Erythroblast (primary cell): Measurements from ENCODE around the gene NINJ2.

Experiments
- GATA1 ChIP-seq: IDR thresholded peaks from 2 replicates; pipeline ENCODE4 v1.6.1; 2011; ENCODE audit warnings: low read depth, mild to moderate bottlenecking, control low read depth, low read length, moderate library complexity
- POLR2A ChIP-seq: IDR thresholded peaks from 2 replicates; pipeline ENCODE4 v1.6.1; 2011; ENCODE audit warnings: mild to moderate bottlenecking, low read length

DNA sequence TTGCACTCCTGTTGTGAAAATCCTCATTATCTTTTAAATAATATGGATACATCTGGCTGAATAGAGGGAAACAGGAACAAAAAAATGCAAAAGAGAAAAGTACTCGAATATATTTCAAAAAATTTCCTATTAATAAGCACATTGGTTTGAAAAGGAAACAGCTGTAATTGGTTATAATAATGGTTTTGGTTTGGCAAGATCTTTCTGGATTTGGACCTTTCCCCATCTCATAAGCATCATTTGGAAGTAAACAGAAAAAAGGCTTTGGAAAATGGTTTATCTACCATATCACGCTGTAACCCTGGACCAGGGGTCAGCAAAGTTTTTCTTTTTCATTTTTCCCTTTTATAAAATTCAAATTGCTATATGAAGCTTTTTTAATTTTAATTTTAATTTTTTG, 2.8 kb upstream of the NINJ2 start:
- no peak for TF ChIP-seq POLR2A
- no peak for TF ChIP-seq GATA1
